Peyer's patch (tissue), 4 donors: ENCODE data around the gene SSH2. TPM values are rescaled to one million over a fixed set of nuclear protein-coding genes. Genes with fewer than 3 reads are reported as not detected.

Experiments
- DNase-seq, 3 donors: peaks; one replicate each; pipeline ENCODE4 v3.0.0-alpha.2; 2017 to 2019
- H3K27ac ChIP-seq, 4 donors: fragments of 200-600 bp; sonication (generic); one replicate each; pipeline ENCODE4 v1.5.1; 2016 to 2019
- H3K27me3 ChIP-seq, 2 donors: fragments of 200-600 bp; sonication (generic); one replicate each; pipeline ENCODE4 v1.5.1; 2019
- H3K36me3 ChIP-seq, 3 donors: fragments of 200-600 bp; sonication (generic); one replicate each; pipeline ENCODE4 v1.5.1; 2016 to 2019
- H3K4me1 ChIP-seq, 4 donors: fragments of 200-600 bp; sonication (generic); one replicate each; pipeline ENCODE4 v1.5.1; 2016 to 2019
- H3K4me3 ChIP-seq, 4 donors: fragments of 200-600 bp; sonication (generic); 1 replicate in 3 of 4; 2 replicates in 1 of 4; pipeline ENCODE4 v1.5.1; 2016 to 2019; ENCODE audit warnings: mild to moderate bottlenecking in 1 of 4
- H3K9me3 ChIP-seq, 4 donors: fragments of 200-600 bp; sonication (generic); one replicate each; pipeline ENCODE4 v1.5.1; 2016 to 2019; ENCODE audit warnings: mild to moderate bottlenecking in 1 of 4
- POLR2A ChIP-seq, 2 donors: fragments of 450-650 bp; IDR thresholded peaks; one replicate each; pipeline ENCODE4 v1.5.1; 2017; ENCODE audit warnings: antibody characterized with exemption in 2 of 2, mild to moderate bottlenecking in 2 of 2, moderate library complexity in 2 of 2
- total RNA-seq, 4 donors: library from RNA; depleted of rRNA; stranded (reverse); fragments of >200 nt; gene quantifications; one replicate each; pipeline ENCODE4 v1.1.0, GENCODE V29; 2016
- TF ChIP-seq, protein P1 (sequence below), 6 experiments: fragments of 450-650 bp in 4 of 6; fragments of 200-600 bp in 2 of 6; sonication (generic) in 1 of 6; IDR thresholded peaks; one replicate each; pipeline ENCODE4 v1.5.1; 2017 to 2019; ENCODE audit warnings: antibody characterized with exemption in 6 of 6, mild to moderate bottlenecking in 3 of 6, moderate library complexity in 1 of 6

Gene SSH2
- total RNA-seq, 4 donors from 2014 or later: 45.4 to 139 (median 58.2) TPM

- Histone ChIP-seq H3K27ac (no peak overlapping the region), H3K9me3 (no peaks in the 10 kb centered on the region), H3K36me3 (no peaks in the 10 kb centered on the region), H3K4me3 (no peak overlapping the region), H3K27me3 (no peaks in the 10 kb centered on the region), H3K4me1 (no peaks in the 10 kb centered on the region)
- DNase-seq: no peak
- TF ChIP-seq, protein P1, sequence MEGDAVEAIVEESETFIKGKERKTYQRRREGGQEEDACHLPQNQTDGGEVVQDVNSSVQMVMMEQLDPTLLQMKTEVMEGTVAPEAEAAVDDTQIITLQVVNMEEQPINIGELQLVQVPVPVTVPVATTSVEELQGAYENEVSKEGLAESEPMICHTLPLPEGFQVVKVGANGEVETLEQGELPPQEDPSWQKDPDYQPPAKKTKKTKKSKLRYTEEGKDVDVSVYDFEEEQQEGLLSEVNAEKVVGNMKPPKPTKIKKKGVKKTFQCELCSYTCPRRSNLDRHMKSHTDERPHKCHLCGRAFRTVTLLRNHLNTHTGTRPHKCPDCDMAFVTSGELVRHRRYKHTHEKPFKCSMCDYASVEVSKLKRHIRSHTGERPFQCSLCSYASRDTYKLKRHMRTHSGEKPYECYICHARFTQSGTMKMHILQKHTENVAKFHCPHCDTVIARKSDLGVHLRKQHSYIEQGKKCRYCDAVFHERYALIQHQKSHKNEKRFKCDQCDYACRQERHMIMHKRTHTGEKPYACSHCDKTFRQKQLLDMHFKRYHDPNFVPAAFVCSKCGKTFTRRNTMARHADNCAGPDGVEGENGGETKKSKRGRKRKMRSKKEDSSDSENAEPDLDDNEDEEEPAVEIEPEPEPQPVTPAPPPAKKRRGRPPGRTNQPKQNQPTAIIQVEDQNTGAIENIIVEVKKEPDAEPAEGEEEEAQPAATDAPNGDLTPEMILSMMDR (IDR thresholded peaks at IDR 0.05): no peak
- no peak for TF ChIP-seq POLR2A (IDR thresholded peaks at IDR 0.05)
These were observed 127.8 kb downstream of the SSH2 start for GRCh38 chr17:29802246-29802645.

- DNase-seq: no peak
- Histone ChIP-seq H3K27me3 (no peaks in the 10 kb centered on the region), H3K4me3 (no peak overlapping the region), H3K4me1 (no peaks in the 10 kb centered on the region), H3K36me3 (no peaks in the 10 kb centered on the region), H3K27ac (no peak overlapping the region), H3K9me3 (no peaks in the 10 kb centered on the region)
- no peak for TF ChIP-seq POLR2A (IDR thresholded peaks at IDR 0.05)
- TF ChIP-seq, protein P1 (IDR thresholded peaks at IDR 0.05): no peak
These were observed 129.6 kb downstream of the SSH2 start for GRCh38 chr17:29800457-29800856.

- Histone ChIP-seq H3K4me1 (no peaks in the 10 kb centered on the region), H3K27me3 (no peaks in the 10 kb centered on the region), H3K27ac (no peak overlapping the region), H3K36me3 (peaks cover 0 to 7% (median 0%) of the 10 kb centered on the region in 3 donors), H3K9me3 (no peaks in the 10 kb centered on the region), H3K4me3 (no peak overlapping the region)
- DNase-seq: no peak
- no peak for TF ChIP-seq POLR2A (IDR thresholded peaks at IDR 0.05)
- TF ChIP-seq, protein P1 (IDR thresholded peaks at IDR 0.05): no peak
These were observed 133.4 kb downstream of the SSH2 start for GRCh38 chr17:29796652-29797051.

DNA sequence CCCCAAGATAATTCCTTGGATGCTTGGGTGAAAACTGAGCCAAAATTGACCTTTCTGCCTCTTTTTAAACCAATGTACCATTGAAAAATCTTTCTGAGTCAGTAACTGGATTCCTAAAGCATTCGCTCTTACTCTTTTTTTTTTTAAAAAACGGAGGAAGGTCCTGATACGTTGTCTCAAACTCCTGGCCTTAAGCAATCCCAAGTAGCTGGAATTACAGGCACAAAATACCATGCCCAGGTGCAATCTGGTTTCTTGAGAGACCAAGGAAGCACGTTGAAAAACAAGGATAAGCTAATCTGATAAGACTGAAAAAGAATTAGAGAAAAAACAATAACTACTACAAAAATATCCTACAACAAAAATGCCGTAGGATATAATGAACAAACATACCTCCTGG, 136.5 kb downstream of the SSH2 start:
- Histone ChIP-seq H3K36me3 (peaks cover 0 to 7% (median 0%) of the 10 kb centered on the region in 3 donors), H3K9me3 (no peaks in the 10 kb centered on the region), H3K27ac (no peak overlapping the region), H3K27me3 (no peaks in the 10 kb centered on the region), H3K4me1 (no peaks in the 10 kb centered on the region), H3K4me3 (no peak overlapping the region)
- no peak for DNase-seq
- no peak for TF ChIP-seq POLR2A (IDR thresholded peaks at IDR 0.05)
- TF ChIP-seq, protein P1 (IDR thresholded peaks at IDR 0.05): no peak

DNA sequence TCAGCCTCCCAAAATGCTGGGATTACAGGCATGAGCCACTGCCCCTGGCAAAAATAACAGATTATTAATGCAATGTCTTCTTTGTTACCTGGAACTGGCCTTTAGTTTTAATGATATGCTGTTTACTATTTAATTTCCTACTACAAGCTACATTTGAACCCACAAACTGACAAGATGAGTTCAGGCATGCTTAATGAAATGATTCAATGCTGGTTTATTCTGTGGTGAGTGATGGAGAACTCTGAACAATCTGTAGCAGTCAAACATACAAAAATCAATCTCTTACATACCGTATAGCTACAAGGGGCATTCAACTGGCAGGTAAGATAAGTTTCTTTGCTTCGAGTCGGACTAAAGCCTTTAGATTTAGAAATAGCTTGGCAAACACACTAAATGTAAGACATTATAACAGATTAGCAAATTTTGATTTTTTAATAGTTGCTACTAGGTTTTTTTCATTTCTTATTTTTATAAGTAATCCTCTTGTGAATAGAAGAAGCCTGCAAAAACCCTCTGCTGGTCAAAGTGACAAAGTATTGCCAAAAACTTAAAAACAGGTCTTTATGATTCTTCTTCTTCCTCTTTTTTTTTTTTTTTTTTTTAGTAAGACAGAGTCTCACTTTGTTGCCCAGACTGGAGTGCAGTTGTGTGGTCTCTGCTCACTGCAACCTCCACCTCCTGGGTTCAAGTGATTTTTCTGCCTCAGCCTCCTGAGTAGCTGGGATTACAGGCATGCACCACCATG, 138.5 kb downstream of the SSH2 start:
- Histone ChIP-seq H3K4me3 (no peak overlapping the region), H3K27me3 (no peaks in the 10 kb centered on the region), H3K27ac (no peak overlapping the region), H3K9me3 (no peaks in the 10 kb centered on the region), H3K4me1 (no peaks in the 10 kb centered on the region), H3K36me3 (peaks cover 0 to 7% (median 0%) of the 10 kb centered on the region in 3 donors)
- no peak for DNase-seq
- TF ChIP-seq, protein P1 (IDR thresholded peaks at IDR 0.05): no peak
- no peak for TF ChIP-seq POLR2A (IDR thresholded peaks at IDR 0.05)
